ENCODE data around the gene GPRIN3.
"Not testable (repeated sequence)": the region's sequence is repeated elsewhere in the genome, so short reads cannot be mapped to it uniquely, and the experiment has no call there.

Gene GPRIN3

GRCh38 chr4:89216422-89216821, 91.2 kb downstream of the GPRIN3 start:
- DNase-seq (ENCODE audit: low spot score): no peak

- DNase-seq (ENCODE audit: low spot score): no peak
Measured at GRCh38 chr4:89215736-89216135, 91.9 kb downstream of the GPRIN3 start.

- no peak for DNase-seq (ENCODE audit: low spot score)
Measured at GRCh38 chr4:89214308-89214707, 93.3 kb downstream of the GPRIN3 start.

GRCh38 chr4:89213382-89213701, 94.3 kb downstream of the GPRIN3 start:
- no peak for DNase-seq (ENCODE audit: low spot score)

GRCh38 chr4:89212666-89213381, 94.8 kb downstream of the GPRIN3 start:
- no peak for DNase-seq (ENCODE audit: low spot score)

- DNase-seq (ENCODE audit: low spot score): no peak
Measured at GRCh38 chr4:89204624-89205023, 103.0 kb downstream of the GPRIN3 start.

- DNase-seq (ENCODE audit: low spot score): no peak
Measured at GRCh38 chr4:89203902-89204301, 103.7 kb downstream of the GPRIN3 start.

- DNase-seq (ENCODE audit: low spot score): not testable (repeated sequence)
Measured at GRCh38 chr4:89199394-89199793, 108.2 kb downstream of the GPRIN3 start.

GRCh38 chr4:89197920-89198319, 109.7 kb downstream of the GPRIN3 start:
- DNase-seq (ENCODE audit: low spot score): no peak

GRCh38 chr4:89196745-89197144, 110.9 kb downstream of the GPRIN3 start:
- no peak for DNase-seq (ENCODE audit: low spot score)

GRCh38 chr4:89196056-89196674, 111.4 kb downstream of the GPRIN3 start:
- DNase-seq (ENCODE audit: low spot score): no peak

GRCh38 chr4:89193843-89194242, 113.8 kb downstream of the GPRIN3 start:
- DNase-seq (ENCODE audit: low spot score): no peak
